ENCODE measurements around the gene JAK3. TPM values are rescaled to one million over a fixed set of nuclear protein-coding genes. Genes with fewer than 3 reads are reported as not detected.
A peak's percentile ranks its signal among the peaks of the same experiment; 100 is the strongest.
"Not testable (repeated sequence)": the region's sequence is repeated elsewhere in the genome, so short reads cannot be mapped to it uniquely, and the experiment has no call there.

JAK3 gene
- 1 to 10 TPM; 1.1 to 5.9 (median 2.1) TPM for polyA plus RNA-seq (ENCODE audit: insufficient read length in 10 of 10)
- long read RNA-seq, donor 1, result 0 reads
- long read RNA-seq, donor 2, result 0 reads
- long read RNA-seq, donor 3, result 0 reads
- long read RNA-seq, donor 4, result 0 reads
- long read RNA-seq, donor 5, result 0 reads
- long read RNA-seq, donor 6, result 0 reads
- long read RNA-seq, donor 7, result 0 reads
- long read RNA-seq, donor 8, result 0 reads
- long read RNA-seq, donor 9, result 0 reads

- peak; percentile 62 to 87 (median 81) for DNase-seq
These were observed at the start of gene JAK3 for GRCh38 chr19:17847538-17848366. TSS of gene JAK3 (minus strand) at chr19:17847982. CDS start at chr19:17844417, 3,565 bp downstream.

DNA sequence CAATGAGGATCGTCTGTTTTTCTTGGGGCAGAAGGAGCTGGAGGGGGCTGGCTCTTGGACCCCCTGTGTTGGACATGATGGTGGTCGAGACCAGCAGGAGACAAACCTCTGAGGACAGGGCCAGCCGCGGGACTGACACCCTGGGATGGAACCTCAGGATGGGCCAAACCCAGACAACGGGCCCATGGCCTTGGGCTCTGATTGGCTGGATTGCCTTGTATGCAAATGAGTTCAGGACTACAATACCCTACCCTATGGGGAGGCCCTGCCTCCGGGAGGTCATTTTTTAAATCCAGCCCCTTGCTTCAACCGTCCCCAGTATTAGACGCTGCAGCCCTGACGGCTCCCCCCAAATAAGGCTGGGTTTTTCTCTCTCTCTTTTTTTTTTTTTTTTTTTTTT is 46.0 kb upstream of the JAK3 start:
- no peak for DNase-seq

DNA sequence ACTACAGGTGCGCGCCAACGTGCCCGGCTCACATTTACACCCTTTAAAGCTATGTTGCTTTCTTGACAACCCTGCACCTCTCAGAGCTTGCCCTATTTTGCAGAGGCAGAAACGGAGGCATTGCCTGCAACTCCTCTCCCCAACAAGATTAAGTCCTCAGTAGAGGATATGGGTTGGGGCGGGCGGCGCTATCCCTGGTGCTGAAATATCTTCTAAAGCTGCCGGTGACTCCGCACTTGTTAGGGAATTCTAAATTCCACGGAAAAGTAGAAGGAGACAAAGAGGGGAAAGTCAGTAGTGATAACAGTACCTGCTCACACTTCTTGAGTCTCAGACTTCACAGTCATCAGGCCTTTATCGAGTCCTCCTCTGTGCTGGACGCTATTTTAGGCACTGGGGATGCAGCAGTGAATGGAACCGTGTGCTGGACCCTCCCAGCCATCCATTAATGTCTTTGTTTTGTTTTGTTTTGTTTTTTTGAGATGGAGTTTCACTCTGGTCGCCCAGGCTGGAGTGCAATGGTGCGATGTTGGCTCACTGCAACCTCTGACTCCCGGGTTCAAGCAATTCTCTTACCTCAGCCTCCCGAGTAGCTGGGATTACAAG is 41.9 kb upstream of the JAK3 start:
- DNase-seq, result peak; percentile 16 to 72 (median 36)

GRCh38 chr19:17888260-17888659 is 40.5 kb upstream of the JAK3 start:
- DNase-seq, result no peak

- DNase-seq, result not testable (repeated sequence)
These were observed 39.4 kb upstream of the JAK3 start for GRCh38 chr19:17887221-17887620.

DNA sequence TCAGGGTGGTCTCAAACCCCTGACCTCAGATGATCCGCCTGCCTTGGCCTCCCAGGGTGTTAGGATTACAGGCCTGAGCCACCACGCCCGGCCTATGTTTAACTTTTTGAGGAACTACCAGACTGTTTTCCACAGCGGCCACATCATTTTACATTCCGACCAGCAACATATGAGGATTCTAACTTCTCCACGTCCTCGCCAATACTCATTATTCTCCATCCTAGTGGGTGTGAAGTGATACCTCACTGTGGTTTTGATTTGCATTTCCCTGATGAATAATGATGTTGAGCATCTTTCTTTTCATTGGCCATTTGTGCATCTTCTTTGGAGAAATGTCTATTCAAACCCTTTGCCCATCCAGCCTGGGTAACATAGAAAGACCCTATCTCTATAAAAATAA is 38.7 kb upstream of the JAK3 start:
- no peak for DNase-seq

DNA sequence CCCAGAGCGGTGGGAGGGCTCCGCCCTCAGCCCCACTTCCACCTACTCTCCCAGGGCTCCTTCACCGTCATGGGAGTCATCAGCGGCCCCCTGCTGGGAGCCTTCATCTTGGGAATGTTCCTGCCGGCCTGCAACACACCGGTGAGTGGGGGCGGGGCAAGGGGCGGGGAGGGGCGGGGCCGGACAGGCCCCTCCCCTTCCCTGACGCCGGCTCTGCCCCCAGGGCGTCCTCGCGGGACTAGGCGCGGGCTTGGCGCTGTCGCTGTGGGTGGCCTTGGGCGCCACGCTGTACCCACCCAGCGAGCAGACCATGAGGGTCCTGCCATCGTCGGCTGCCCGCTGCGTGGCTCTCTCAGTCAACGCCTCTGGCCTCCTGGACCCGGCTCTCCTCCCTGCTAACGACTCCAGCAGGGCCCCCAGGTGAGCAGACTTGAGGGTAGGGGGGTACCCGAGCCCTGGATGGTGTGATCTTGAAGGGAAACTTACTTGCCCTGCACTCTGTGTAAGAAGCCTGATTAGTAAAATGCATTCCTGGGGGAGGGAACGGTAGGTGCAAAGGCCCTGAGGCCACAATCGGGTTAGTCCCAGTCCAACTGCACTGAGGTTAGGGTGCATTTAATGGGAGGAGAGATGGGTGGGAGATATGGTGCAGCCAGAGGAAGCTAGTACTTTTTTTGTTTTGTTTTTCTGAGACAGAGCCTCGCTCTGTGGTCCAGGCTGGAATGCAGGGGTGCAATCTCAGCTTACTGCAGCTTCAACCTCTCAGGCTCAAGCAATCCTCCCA is 36.0 kb upstream of the JAK3 start:
- no peak for DNase-seq

GRCh38 chr19:17881701-17882100 is 33.9 kb upstream of the JAK3 start:
- DNase-seq, result no peak

DNA sequence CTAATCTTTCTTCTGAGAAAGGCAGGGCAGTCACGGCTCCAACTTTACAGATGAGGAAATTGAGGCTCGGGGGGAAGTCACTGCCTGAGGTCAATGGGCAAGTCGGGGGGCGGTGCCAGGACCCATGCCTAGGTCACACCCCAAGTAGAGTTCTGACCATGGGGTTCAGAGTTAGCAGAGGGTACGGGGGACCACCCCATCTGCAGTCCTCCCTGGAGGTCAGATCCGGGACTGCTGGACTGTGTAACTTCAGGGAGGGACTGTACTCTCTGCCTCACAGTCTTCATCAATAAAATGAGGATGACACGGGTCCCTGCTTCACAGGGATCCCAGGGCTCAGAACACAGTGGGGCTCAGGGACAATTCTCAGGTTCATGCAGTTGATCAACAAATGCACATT is 31.7 kb upstream of the JAK3 start:
- no peak for DNase-seq

- no peak for DNase-seq
These were observed 29.9 kb upstream of the JAK3 start for GRCh38 chr19:17877696-17878095.

- DNase-seq, result no peak
These were observed 27.0 kb upstream of the JAK3 start for GRCh38 chr19:17874758-17875135.

DNA sequence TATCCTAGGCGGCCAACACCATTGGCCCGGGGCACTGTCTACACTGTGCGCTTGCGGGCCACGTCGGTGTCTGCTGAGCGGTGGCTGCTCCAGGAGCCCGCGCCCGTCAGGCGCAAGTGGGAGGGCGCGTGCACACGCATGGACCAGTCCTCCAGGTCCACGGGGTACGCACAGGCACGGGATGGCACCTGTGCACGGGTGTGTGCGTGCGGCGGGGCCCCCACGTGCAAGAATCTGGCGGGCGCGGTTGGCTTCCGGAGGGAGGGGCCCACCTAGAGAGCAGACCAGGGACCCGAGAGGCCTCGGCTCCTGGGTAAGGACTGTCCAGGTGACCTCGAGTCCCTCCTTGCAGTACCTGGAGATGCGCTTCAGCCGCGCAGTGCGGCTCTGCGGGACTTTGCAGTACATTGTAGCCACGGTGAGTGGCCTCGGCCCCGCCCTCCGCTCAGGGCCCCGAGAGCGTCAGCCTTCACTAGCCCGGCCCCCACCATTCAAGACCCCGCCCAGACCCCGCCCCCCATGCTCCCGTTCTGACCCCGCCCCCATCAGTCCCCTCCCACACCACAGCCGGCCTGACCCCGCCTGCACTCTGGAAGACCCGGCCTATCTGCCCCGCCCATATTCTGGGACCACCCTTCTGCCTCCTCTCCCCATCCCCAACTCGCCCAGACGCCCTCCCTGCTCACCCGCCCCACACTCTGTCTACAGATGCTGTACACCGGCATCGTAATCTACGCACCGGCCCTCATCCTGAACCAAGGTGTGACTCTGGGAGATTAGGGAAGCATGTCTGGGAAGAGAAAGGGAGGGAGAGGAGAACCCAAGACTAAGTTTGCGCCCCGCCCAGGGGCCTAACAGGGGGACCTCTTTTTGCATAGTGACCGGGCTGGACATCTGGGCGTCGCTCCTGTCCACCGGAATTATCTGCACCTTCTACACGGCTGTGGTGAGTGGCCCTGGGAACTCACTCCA is 26.3 kb upstream of the JAK3 start:
- DNase-seq, result no peak

GRCh38 chr19:17872251-17873001 is 24.6 kb upstream of the JAK3 start:
- DNase-seq, result no peak

- DNase-seq, result no peak
These were observed 24.1 kb upstream of the JAK3 start, which contains the start of gene SLC5A5 for GRCh38 chr19:17871878-17872250. TSS of gene SLC5A5 (plus strand) at chr19:17871945. CDS start at chr19:17872320, 375 bp downstream.

DNA sequence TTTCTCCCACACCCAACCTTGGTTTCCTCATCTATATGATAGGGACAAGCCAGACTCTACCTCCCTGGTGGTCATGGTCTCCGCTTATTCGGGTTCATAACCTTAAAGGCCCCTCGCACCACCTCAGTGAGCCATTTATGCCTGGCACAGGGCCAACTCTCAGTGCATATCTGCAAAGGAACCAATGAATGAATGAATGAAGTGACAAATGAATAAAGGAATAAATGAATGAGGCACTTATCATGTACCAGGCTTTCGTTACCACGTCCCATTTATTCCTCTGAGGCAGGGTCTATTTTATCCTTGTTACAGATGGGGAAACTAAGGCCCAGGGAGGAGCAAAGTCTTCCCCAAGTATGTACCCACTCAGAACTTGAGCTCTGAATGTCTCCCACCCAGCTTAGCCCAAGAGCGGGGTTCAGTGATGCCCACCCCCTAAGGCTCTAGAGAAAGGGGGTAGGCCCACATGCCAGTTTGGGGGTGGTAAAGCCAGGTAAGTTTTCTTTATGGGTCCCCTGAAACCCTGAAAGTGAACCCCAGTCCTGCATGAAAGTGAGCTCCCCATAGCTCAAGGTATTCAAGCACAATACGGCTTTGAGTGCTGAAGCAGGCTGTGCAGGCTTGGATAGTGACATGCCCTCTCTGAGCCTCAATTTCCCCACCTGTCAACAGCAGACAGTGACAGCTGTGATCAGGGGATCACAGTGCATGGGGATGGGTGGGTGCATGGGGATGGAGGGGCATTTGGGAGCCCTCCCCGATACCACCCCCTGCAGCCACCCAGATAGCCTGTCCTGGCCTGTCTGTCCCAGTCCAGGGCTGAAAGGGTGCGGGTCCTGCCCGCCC is 23.5 kb upstream of the JAK3 start:
- DNase-seq, result no peak

GRCh38 chr19:17869114-17869608 is 21.4 kb upstream of the JAK3 start:
- no peak for DNase-seq

- no peak for DNase-seq
These were observed 20.9 kb upstream of the JAK3 start for GRCh38 chr19:17868669-17869068.

GRCh38 chr19:17866964-17867486 is 19.2 kb upstream of the JAK3 start:
- no peak for DNase-seq

Data from muscle of back (tissue), 13 donors.